CD4-positive, CD25-positive, alpha-beta regulatory T cell (primary cell): Measurements from ENCODE around the gene CZIB. TPM values are rescaled to one million over a fixed set of nuclear protein-coding genes. Genes with fewer than 3 reads are reported as not detected.
A peak's percentile ranks its signal among the peaks of the same experiment; 100 is the strongest.

ENCODE experiments used
- ATAC-seq, 2 donors: fragments of 150-1000 bp; cut with Tn5 transposase; one replicate each; pipeline ENCODE4 v1.10.0; 2021; ENCODE audit warnings: low read depth in 2 of 2, moderate number of reproducible peaks in 2 of 2, moderate library complexity in 1 of 2
- DNase-seq, 3 donors: peaks; one replicate each; pipeline versions ENCODE4 v3.0.0 to v3.0.0-alpha.2; 2012 to 2022; ENCODE audit warnings: mixed read lengths in 1 of 3
- H3K27ac ChIP-seq: one replicate; pipeline ENCODE4 v1.7.0; 2013; ENCODE audit warnings: mild to moderate bottlenecking, low read length; ENCODE audit not compliant: insufficient read depth, poor library complexity, severe bottlenecking
- H3K27me3 ChIP-seq: one replicate; pipeline ENCODE4 v1.7.0; 2013; ENCODE audit warnings: low read length; ENCODE audit not compliant: control insufficient read depth, insufficient read depth
- H3K36me3 ChIP-seq: one replicate; pipeline ENCODE4 v1.7.0; 2013; ENCODE audit warnings: mild to moderate bottlenecking, low read length, moderate library complexity; ENCODE audit not compliant: control insufficient read depth, insufficient read depth
- H3K4me1 ChIP-seq: 2 replicates; pipeline ENCODE4 v1.7.0; 2013; ENCODE audit warnings: mild to moderate bottlenecking, low read length; ENCODE audit not compliant: insufficient read depth, control insufficient read depth, poor library complexity, severe bottlenecking
- H3K4me3 ChIP-seq: one replicate; pipeline ENCODE4 v1.7.0; 2013; ENCODE audit warnings: low read depth, mild to moderate bottlenecking, low read length, moderate library complexity
- H3K9me3 ChIP-seq, 2 experiments: 1 replicate in 1 of 2; 2 replicates in 1 of 2; pipeline ENCODE4 v1.7.0; 2013; ENCODE audit warnings: low read length in 2 of 2, mild to moderate bottlenecking in 1 of 2, moderate library complexity in 1 of 2; ENCODE audit not compliant: control insufficient read depth in 2 of 2
- H3K27ac Mint-ChIP-seq, 3 donors: one replicate each; pipeline ENCODE4 v1.8.0; 2020 to 2022; ENCODE audit warnings: mild to moderate bottlenecking in 3 of 3, mixed read lengths in 3 of 3, moderate library complexity in 2 of 3
- H3K27me3 Mint-ChIP-seq: one replicate; pipeline ENCODE4 v1.8.0; 2022; ENCODE audit warnings: mild to moderate bottlenecking, mixed read lengths
- H3K36me3 Mint-ChIP-seq: one replicate; pipeline ENCODE4 v1.8.0; 2020; ENCODE audit warnings: mixed read lengths
- H3K4me1 Mint-ChIP-seq, 4 donors: one replicate each; pipeline ENCODE4 v1.8.0; 2020 to 2022; ENCODE audit warnings: mixed read lengths in 4 of 4, mild to moderate bottlenecking in 1 of 4
- H3K4me3 Mint-ChIP-seq, 4 donors: one replicate each; pipeline ENCODE4 v1.8.0; 2020 to 2022; ENCODE audit warnings: mild to moderate bottlenecking in 4 of 4, mixed read lengths in 4 of 4, moderate library complexity in 3 of 4
- H3K9me3 Mint-ChIP-seq, 7 donors: one replicate each; pipeline ENCODE4 v1.8.0; 2020 to 2022; ENCODE audit warnings: mixed read lengths in 7 of 7, mild to moderate bottlenecking in 3 of 7, moderate library complexity in 2 of 7
- polyA plus RNA-seq, 4 donors: library from polyadenylated mRNA; unstranded; fragments of 300-500 nt; fragmentation: Illumina TruSeq; gene quantifications; one replicate each; pipeline ENCODE4 v1.2.3, GENCODE V29; 2021
- total RNA-seq: library from RNA; stranded (reverse); gene quantifications from one replicate; pipeline ENCODE4 v1.2.3, GENCODE V29; 2022

CZIB gene
- total and polyA plus RNA-seq, 5 donors from 2014 or later, result 33.5 to 68.2 (median 59.7) TPM

GRCh38 chr1:53237638-53238037 is 17.2 kb upstream of the CZIB start:
- Mint-ChIP-seq H3K27me3 (no peaks in the 10 kb centered on the region), H3K4me3 (peak overlapping the region; percentile 98), H3K36me3 (peaks cover 34% of the 10 kb centered on the region), H3K4me1 (peaks cover 24 to 38% (median 26%) of the 10 kb centered on the region in 4 donors), H3K27ac (peak overlapping the region; percentile 40 to 99 (median 99)), H3K9me3 (no peaks in the 10 kb centered on the region)
- ATAC-seq, result no peak
- Histone ChIP-seq H3K4me3 (peak overlapping the region; percentile 98), H3K4me1 (peaks cover 25% of the 10 kb centered on the region), H3K9me3 (no peaks in the 10 kb centered on the region), H3K27me3 (no peaks in the 10 kb centered on the region), H3K27ac (peak overlapping the region; percentile 85), H3K36me3 (peaks cover 35% of the 10 kb centered on the region)
- DNase-seq, result no peak

DNA sequence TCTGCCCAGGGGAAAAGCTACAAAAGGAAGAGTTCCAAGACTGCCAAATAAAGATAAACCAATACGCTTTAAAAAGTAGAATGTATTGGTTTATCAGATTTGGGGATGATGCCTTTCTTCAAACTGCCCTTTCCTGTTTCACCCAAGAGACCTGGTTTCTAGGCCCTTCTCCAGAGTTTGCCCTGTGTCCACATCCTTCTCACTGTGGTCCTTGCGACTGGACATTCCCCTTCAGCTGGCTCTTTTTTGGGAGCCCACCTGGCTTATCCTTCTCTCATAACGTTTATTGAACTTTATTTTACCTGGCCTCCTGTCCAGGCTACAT is 490 bp upstream of the CZIB start:
- H3K27me3 ChIP-seq, result no peaks in the 10 kb centered on the region
- Mint-ChIP-seq H3K27me3 (no peaks in the 10 kb centered on the region), H3K4me3 (peak overlapping the region; percentile 91 to 99 (median 95)), H3K36me3 (no peaks in the 10 kb centered on the region), H3K27ac (peak overlapping the region; percentile 95 to 98 (median 97)), H3K4me1 (peaks cover 18 to 24% (median 21%) of the 10 kb centered on the region in 4 donors), H3K9me3 (peaks cover 0 to 2% (median 0%) of the 10 kb centered on the region in 7 donors)
- H3K4me1 ChIP-seq, result peaks cover 17% of the 10 kb centered on the region
- DNase-seq (no peak), ATAC-seq (no peak)
- no peaks in the 10 kb centered on the region for H3K9me3 ChIP-seq
- peak overlapping the region; percentile 96 for H3K27ac ChIP-seq
- H3K36me3 ChIP-seq, result peaks cover 21% of the 10 kb centered on the region
- peak overlapping the region; percentile 83 for H3K4me3 ChIP-seq

GRCh38 chr1:53219711-53220110 is 723 bp downstream of the CZIB start:
- Mint-ChIP-seq H3K9me3 (peaks cover 0 to 2% (median 0%) of the 10 kb centered on the region in 7 donors), H3K27me3 (no peaks in the 10 kb centered on the region), H3K27ac (peak overlapping the region; percentile 95 to 98 (median 97)), H3K4me3 (peak overlapping the region; percentile 91 to 99 (median 95)), H3K4me1 (peaks cover 18 to 24% (median 21%) of the 10 kb centered on the region in 4 donors), H3K36me3 (peaks cover 2% of the 10 kb centered on the region)
- Histone ChIP-seq H3K9me3 (no peaks in the 10 kb centered on the region), H3K27me3 (no peaks in the 10 kb centered on the region), H3K36me3 (peaks cover 27% of the 10 kb centered on the region), H3K27ac (peak overlapping the region; percentile 96), H3K4me1 (peaks cover 17% of the 10 kb centered on the region), H3K4me3 (peak overlapping the region; percentile 73)
- DNase-seq, result no peak
- ATAC-seq, result no peak

DNA sequence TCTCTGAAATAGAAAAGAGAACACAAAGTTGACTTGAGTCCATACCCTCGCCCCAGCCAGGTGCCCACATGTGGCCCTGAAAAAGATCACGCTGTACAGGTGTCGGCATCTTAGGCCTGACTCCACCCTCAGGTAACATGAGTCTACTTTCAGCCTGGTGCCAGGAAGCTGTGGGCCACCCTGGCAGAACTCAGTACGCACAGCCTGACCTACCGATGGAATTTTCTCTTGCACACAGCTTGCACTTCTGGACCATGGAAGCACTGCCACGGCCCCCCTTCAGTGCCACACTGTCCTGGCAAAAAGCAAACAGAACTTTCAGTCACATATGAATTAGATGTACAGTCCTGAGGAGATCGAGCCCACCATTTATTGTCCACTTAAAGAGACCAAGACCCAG is 2.2 kb downstream of the CZIB start:
- Mint-ChIP-seq H3K4me1 (peaks cover 18 to 24% (median 21%) of the 10 kb centered on the region in 4 donors), H3K36me3 (peaks cover 10% of the 10 kb centered on the region), H3K9me3 (peaks cover 0 to 2% (median 0%) of the 10 kb centered on the region in 7 donors), H3K27me3 (no peaks in the 10 kb centered on the region), H3K4me3 (peak overlapping the region in 2 of 4 donors; percentile 88 to 99), H3K27ac (no peak overlapping the region)
- H3K36me3 ChIP-seq, result peaks cover 40% of the 10 kb centered on the region
- H3K27ac ChIP-seq, result no peak overlapping the region
- no peaks in the 10 kb centered on the region for H3K9me3 ChIP-seq
- DNase-seq (no peak), ATAC-seq (no peak)
- H3K4me1 ChIP-seq, result peaks cover 17% of the 10 kb centered on the region
- H3K4me3 ChIP-seq, result no peak overlapping the region
- H3K27me3 ChIP-seq, result no peaks in the 10 kb centered on the region

- Histone ChIP-seq H3K27ac (no peak overlapping the region), H3K4me1 (peaks cover 2% of the 10 kb centered on the region), H3K4me3 (no peak overlapping the region), H3K36me3 (peaks cover 71% of the 10 kb centered on the region), H3K27me3 (no peaks in the 10 kb centered on the region), H3K9me3 (no peaks in the 10 kb centered on the region)
- H3K9me3 Mint-ChIP-seq, result peaks cover 0 to 2% (median 0%) of the 10 kb centered on the region in 7 donors
- DNase-seq, result no peak
- H3K27me3 Mint-ChIP-seq, result no peaks in the 10 kb centered on the region
- no peak overlapping the region for H3K27ac Mint-ChIP-seq
- H3K4me1 Mint-ChIP-seq, result peaks cover 6 to 10% (median 7%) of the 10 kb centered on the region in 4 donors
- no peak for ATAC-seq
- peaks cover 22% of the 10 kb centered on the region for H3K36me3 Mint-ChIP-seq
- H3K4me3 Mint-ChIP-seq, result no peak overlapping the region
These were observed 6.0 kb downstream of the CZIB start for GRCh38 chr1:53214376-53214940.

- H3K27ac ChIP-seq, result no peak overlapping the region
- Mint-ChIP-seq H3K27me3 (no peaks in the 10 kb centered on the region), H3K27ac (no peak overlapping the region), H3K9me3 (peaks cover 0 to 11% (median 6%) of the 10 kb centered on the region in 7 donors), H3K4me3 (no peak overlapping the region), H3K4me1 (peaks cover 0 to 17% (median 1%) of the 10 kb centered on the region in 4 donors), H3K36me3 (peaks cover 50% of the 10 kb centered on the region)
- no peak for DNase-seq
- H3K4me3 ChIP-seq, result no peak overlapping the region
- no peaks in the 10 kb centered on the region for H3K4me1 ChIP-seq
- peaks cover 5 to 11% of the 10 kb centered on the region in 2 experiments for H3K9me3 ChIP-seq
- ATAC-seq, result no peak
- H3K36me3 ChIP-seq, result peaks cover 86% of the 10 kb centered on the region
- H3K27me3 ChIP-seq, result no peaks in the 10 kb centered on the region
These were observed 9.5 kb downstream of the CZIB start for GRCh38 chr1:53210954-53211353.

GRCh38 chr1:53210352-53210751 is 10.1 kb downstream of the CZIB start:
- no peak overlapping the region for H3K4me3 ChIP-seq
- peaks cover 0 to 16% (median 7%) of the 10 kb centered on the region in 7 donors for H3K9me3 Mint-ChIP-seq
- H3K27me3 ChIP-seq, result no peaks in the 10 kb centered on the region
- ATAC-seq (no peak), DNase-seq (no peak)
- peaks cover 50% of the 10 kb centered on the region for H3K36me3 Mint-ChIP-seq
- no peaks in the 10 kb centered on the region for H3K27me3 Mint-ChIP-seq
- H3K27ac Mint-ChIP-seq, result no peak overlapping the region
- H3K36me3 ChIP-seq, result peaks cover 85% of the 10 kb centered on the region
- no peaks in the 10 kb centered on the region for H3K4me1 ChIP-seq
- peaks cover 0 to 17% (median 1%) of the 10 kb centered on the region in 4 donors for H3K4me1 Mint-ChIP-seq
- H3K9me3 ChIP-seq, result peaks cover 5 to 16% of the 10 kb centered on the region in 2 experiments
- no peak overlapping the region for H3K4me3 Mint-ChIP-seq
- H3K27ac ChIP-seq, result no peak overlapping the region

- H3K9me3 ChIP-seq, result peaks cover 5 to 22% of the 10 kb centered on the region in 2 experiments
- no peaks in the 10 kb centered on the region for H3K4me1 ChIP-seq
- peaks cover 0 to 23% (median 13%) of the 10 kb centered on the region in 7 donors for H3K9me3 Mint-ChIP-seq
- no peak overlapping the region for H3K27ac ChIP-seq
- peak overlapping the region in 1 of 3 donors; percentile 0 for H3K27ac Mint-ChIP-seq
- no peak for ATAC-seq
- H3K4me3 Mint-ChIP-seq, result no peak overlapping the region
- no peak for DNase-seq
- H3K27me3 ChIP-seq, result no peaks in the 10 kb centered on the region
- H3K4me1 Mint-ChIP-seq, result peaks cover 0 to 32% (median 10%) of the 10 kb centered on the region in 4 donors
- H3K36me3 ChIP-seq, result peaks cover 91% of the 10 kb centered on the region
- peaks cover 66% of the 10 kb centered on the region for H3K36me3 Mint-ChIP-seq
- H3K27me3 Mint-ChIP-seq, result no peaks in the 10 kb centered on the region
- H3K4me3 ChIP-seq, result no peak overlapping the region
These were observed 12.7 kb downstream of the CZIB start for GRCh38 chr1:53207726-53208125.
